ENCODE results near the gene GALNT10.

Gene GALNT10

DNA sequence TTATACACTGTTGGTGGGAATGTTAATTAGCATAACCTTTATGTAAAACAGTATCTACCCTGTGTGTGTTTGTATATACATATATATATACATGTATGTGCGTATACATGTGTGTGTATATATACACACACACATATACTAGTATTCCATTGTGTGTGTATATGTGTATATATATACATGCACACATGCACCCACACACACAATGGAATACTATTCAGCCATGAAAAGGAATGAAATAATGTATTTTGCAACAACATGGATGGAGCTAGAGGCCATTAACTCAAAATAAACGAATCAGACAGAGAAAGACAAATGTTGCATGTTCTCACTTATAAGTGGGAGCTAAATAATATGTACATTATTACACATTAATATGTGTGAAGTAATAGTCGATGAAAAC lies 237.7 kb downstream of the GALNT10 start:
- no peaks in the 10 kb centered on the region for H3K36me3 ChIP-seq
- H3K9me3 ChIP-seq (ENCODE audit: severe bottlenecking), result no peaks in the 10 kb centered on the region
- no peak for DNase-seq
- H3K4me3 ChIP-seq (ENCODE audit: low read depth, low read length), result no peak overlapping the region
- H3K27ac ChIP-seq, result no peak overlapping the region
- H3K27me3 ChIP-seq (ENCODE audit: insufficient read depth, low read depth, severe bottlenecking), result no peaks in the 10 kb centered on the region
- TF ChIP-seq, protein P1, sequence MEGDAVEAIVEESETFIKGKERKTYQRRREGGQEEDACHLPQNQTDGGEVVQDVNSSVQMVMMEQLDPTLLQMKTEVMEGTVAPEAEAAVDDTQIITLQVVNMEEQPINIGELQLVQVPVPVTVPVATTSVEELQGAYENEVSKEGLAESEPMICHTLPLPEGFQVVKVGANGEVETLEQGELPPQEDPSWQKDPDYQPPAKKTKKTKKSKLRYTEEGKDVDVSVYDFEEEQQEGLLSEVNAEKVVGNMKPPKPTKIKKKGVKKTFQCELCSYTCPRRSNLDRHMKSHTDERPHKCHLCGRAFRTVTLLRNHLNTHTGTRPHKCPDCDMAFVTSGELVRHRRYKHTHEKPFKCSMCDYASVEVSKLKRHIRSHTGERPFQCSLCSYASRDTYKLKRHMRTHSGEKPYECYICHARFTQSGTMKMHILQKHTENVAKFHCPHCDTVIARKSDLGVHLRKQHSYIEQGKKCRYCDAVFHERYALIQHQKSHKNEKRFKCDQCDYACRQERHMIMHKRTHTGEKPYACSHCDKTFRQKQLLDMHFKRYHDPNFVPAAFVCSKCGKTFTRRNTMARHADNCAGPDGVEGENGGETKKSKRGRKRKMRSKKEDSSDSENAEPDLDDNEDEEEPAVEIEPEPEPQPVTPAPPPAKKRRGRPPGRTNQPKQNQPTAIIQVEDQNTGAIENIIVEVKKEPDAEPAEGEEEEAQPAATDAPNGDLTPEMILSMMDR (IDR thresholded peaks at IDR 0.05; ENCODE audit: low read depth, low read length), result no peak

DNA sequence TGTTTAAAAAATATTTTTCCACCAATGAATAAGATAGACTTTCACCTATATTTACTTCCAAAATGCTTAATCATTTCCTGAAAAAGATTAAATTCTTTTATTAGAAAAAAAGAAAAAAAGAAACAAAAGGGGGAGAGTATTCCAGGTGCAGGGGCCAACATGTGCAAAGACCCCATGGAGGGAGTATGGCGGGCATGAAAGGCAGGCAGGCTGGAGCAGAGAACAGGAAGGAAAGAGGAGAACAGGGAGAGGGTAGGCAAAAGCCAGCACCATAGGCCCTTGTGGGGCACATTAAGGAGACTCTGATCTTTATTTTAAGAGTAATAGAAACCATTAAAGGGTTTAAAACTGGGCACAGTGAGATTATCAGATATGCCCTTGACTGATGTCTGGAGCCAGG lies 238.8 kb downstream of the GALNT10 start:
- H3K36me3 ChIP-seq, result no peaks in the 10 kb centered on the region
- no peaks in the 10 kb centered on the region for H3K9me3 ChIP-seq (ENCODE audit: severe bottlenecking)
- H3K4me3 ChIP-seq (ENCODE audit: low read depth, low read length), result no peak overlapping the region
- no peak for DNase-seq
- no peaks in the 10 kb centered on the region for H3K27me3 ChIP-seq (ENCODE audit: insufficient read depth, low read depth, severe bottlenecking)
- no peak overlapping the region for H3K27ac ChIP-seq
- TF ChIP-seq, protein P1 (IDR thresholded peaks at IDR 0.05; ENCODE audit: low read depth, low read length), result no peak

DNA sequence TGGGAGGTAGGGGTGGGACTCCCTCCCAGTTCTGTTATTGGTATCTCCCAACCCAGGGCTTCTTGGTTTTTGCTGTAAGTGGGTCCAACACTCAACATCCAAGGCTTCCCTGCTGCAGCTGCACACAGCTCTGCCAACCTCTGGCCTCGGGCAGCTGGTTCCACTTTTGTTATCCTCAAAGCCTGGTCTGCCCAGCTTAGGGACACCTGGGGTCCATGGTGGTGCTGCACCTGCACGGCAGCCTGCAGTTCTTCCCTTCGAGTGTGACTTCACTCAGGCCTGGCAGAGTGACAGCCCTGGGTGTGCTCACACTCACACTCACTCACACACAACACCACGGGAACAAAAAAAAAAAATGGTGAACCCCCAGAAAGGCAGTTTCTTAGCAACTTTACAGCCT lies 239.9 kb downstream of the GALNT10 start:
- TF ChIP-seq, protein P1 (IDR thresholded peaks at IDR 0.05; ENCODE audit: low read depth, low read length), result no peak
- Histone ChIP-seq H3K27ac (no peak overlapping the region), H3K4me3 (ENCODE audit: low read depth, low read length) (no peak overlapping the region), H3K9me3 (ENCODE audit: severe bottlenecking) (no peaks in the 10 kb centered on the region), H3K36me3 (no peaks in the 10 kb centered on the region), H3K27me3 (ENCODE audit: insufficient read depth, low read depth, severe bottlenecking) (no peaks in the 10 kb centered on the region)
- DNase-seq, result no peak

DNA sequence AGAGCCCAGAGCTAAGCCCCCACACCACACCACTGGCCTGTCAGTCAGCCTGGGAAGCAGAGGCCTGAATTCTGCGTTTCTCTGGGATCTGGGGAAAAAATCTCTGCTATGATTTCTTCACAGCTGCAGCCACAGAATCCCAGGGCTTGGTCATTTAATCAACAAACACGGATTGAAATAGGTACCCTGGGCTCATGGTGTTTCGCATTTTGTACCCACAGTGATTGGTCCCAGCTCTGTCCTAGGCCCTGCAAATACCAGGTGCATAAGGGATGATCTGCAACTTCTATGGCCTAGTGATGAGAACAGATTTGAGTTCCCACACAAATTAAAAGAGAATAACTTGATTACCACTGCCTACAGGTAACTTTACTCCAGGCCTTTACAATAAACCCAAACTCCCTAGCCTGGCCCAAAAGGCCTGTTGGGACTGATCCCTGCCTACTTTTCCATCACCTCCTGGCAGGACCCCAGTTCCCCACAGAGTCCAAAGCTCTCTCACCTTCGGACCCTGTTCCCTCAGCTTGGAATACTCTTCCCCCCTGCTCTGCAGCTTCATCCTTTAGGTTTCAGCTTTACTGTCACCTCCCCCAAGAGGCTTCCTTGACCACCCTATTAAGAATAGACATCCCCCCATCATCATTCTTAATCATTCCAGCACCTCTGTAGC lies 240.6 kb downstream of the GALNT10 start:
- Histone ChIP-seq H3K36me3 (no peaks in the 10 kb centered on the region; the same call in 1 of the 2 replicates), H3K27ac (no peak overlapping the region), H3K4me3 (ENCODE audit: low read depth, low read length) (no peak overlapping the region), H3K9me3 (ENCODE audit: severe bottlenecking) (no peaks in the 10 kb centered on the region), H3K27me3 (ENCODE audit: insufficient read depth, low read depth, severe bottlenecking) (no peaks in the 10 kb centered on the region)
- TF ChIP-seq, protein P1 (IDR thresholded peaks at IDR 0.05; ENCODE audit: low read depth, low read length), result no peak
- no peak for DNase-seq

DNA sequence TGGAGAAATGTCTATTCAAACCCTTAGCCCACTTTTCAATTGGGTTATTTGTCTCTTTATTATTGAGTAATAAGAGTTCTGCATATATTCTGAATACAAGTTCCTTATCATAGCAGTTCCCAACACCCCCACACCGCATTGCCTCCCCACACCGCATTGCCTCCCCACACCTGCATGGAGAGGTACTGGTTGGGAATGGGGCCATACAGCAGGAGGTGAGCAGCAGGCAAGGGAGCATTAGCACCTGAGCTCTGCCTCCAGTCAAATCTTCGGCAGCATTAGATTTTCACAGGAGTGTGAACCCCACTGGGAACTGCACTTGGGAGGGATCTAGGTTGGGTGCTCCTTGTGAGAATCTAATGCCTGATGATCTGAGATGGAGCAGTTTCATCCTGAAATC lies 244.7 kb downstream of the GALNT10 start:
- TF ChIP-seq, protein P1 (IDR thresholded peaks at IDR 0.05; ENCODE audit: low read depth, low read length), result no peak
- no peak overlapping the region for H3K4me3 ChIP-seq (ENCODE audit: low read depth, low read length)
- no peaks in the 10 kb centered on the region for H3K9me3 ChIP-seq (ENCODE audit: severe bottlenecking)
- no peaks in the 10 kb centered on the region for H3K27me3 ChIP-seq (ENCODE audit: insufficient read depth, low read depth, severe bottlenecking)
- H3K27ac ChIP-seq, result no peak overlapping the region
- no peak for DNase-seq
- no peaks in the 10 kb centered on the region; the same call in 1 of the 2 replicates for H3K36me3 ChIP-seq

All from WERI-Rb-1 (cell line).